ENCODE measurements around the gene TMEM270. TPM values are rescaled to one million over a fixed set of nuclear protein-coding genes. Genes with fewer than 3 reads are reported as not detected.

Gene TMEM270
- total RNA-seq, 1 donor from 2014 or later = not detected

GRCh38 chr7:73828972-73829371, 32.0 kb upstream of the TMEM270 start:
- no peaks in the 10 kb centered on the region for H3K36me3 Mint-ChIP-seq
- Histone ChIP-seq H3K27ac (no peak overlapping the region), H3K9me3 (ENCODE audit: low read depth) (no peaks in the 10 kb centered on the region), H3K9ac (no peak overlapping the region), H3K27me3 (peaks cover 9% of the 10 kb centered on the region), H3K4me1 (peaks cover 38% of the 10 kb centered on the region), H3K79me2 (ENCODE audit: low read depth) (no peaks in the 10 kb centered on the region), H3F3A (ENCODE audit: low read depth) (peaks cover 16% of the 10 kb centered on the region), H4K20me1 (ENCODE audit: low read depth) (no peaks in the 10 kb centered on the region), H2AFZ (replicated peaks) (no peak overlapping the region), H3K36me3 (no peaks in the 10 kb centered on the region), H3K4me2 (no peak overlapping the region), H3K4me3 (no peak overlapping the region)
- H3K27me3 Mint-ChIP-seq (ENCODE audit: insufficient read depth, low read depth) = peaks cover 20% of the 10 kb centered on the region
- no peak overlapping the region for H3K27ac Mint-ChIP-seq
- peaks cover 52% of the 10 kb centered on the region for H3K4me1 Mint-ChIP-seq
- H3K4me3 Mint-ChIP-seq = peak overlapping the region; percentile 53
- DNase-seq (ENCODE audit: low spot score) = no peak
- H3K9me3 Mint-ChIP-seq = no peaks in the 10 kb centered on the region
- TF ChIP-seq EZH2phosphoT487 (IDR thresholded peaks at IDR 0.05) (no peak), CTCF (IDR thresholded peaks at IDR 0.05) (no peak), EZH2 (IDR thresholded peaks at IDR 0.05) (no peak)

DNA sequence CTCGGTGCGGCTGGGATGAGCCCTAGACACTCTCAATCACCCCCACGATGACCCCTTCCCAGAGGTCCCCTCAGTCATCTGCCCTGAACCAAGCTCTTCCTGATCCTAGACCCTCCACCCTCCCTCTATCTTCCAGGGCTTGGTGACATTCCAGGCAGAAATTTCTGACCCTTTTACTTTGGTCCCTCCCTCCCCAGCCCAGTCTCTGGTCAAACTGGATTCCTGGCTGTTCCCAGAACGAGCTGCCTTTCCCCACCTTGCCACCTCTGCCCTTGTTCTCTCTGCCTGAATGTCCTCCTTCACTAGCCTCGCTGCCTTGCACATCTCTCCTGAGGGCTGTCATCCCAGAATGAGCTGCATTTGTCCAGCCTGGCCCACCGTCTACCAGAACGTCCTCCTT, 31.5 kb upstream of the TMEM270 start:
- no peak overlapping the region for H3K27ac ChIP-seq
- H3K4me3 Mint-ChIP-seq = no peak overlapping the region
- H4K20me1 ChIP-seq (ENCODE audit: low read depth) = no peaks in the 10 kb centered on the region
- peaks cover 20% of the 10 kb centered on the region for H3K27me3 Mint-ChIP-seq (ENCODE audit: insufficient read depth, low read depth)
- TF ChIP-seq CTCF (IDR thresholded peaks at IDR 0.05) (no peak), EZH2phosphoT487 (IDR thresholded peaks at IDR 0.05) (no peak), EZH2 (IDR thresholded peaks at IDR 0.05) (no peak)
- H3K4me2 ChIP-seq = no peak overlapping the region
- peaks cover 9% of the 10 kb centered on the region for H3K27me3 ChIP-seq
- no peak overlapping the region for H2AFZ ChIP-seq (replicated peaks)
- no peaks in the 10 kb centered on the region for H3K79me2 ChIP-seq (ENCODE audit: low read depth)
- DNase-seq (ENCODE audit: low spot score) = no peak
- peaks cover 16% of the 10 kb centered on the region for H3F3A ChIP-seq (ENCODE audit: low read depth)
- no peak overlapping the region for H3K4me3 ChIP-seq
- H3K4me1 ChIP-seq = peaks cover 38% of the 10 kb centered on the region
- peaks cover 52% of the 10 kb centered on the region for H3K4me1 Mint-ChIP-seq
- H3K9me3 Mint-ChIP-seq = no peaks in the 10 kb centered on the region
- no peaks in the 10 kb centered on the region for H3K36me3 ChIP-seq
- H3K36me3 Mint-ChIP-seq = no peaks in the 10 kb centered on the region
- H3K9me3 ChIP-seq (ENCODE audit: low read depth) = no peaks in the 10 kb centered on the region
- H3K9ac ChIP-seq = no peak overlapping the region
- peak overlapping the region; percentile 80 for H3K27ac Mint-ChIP-seq

GRCh38 chr7:73829921-73830680, 30.9 kb upstream of the TMEM270 start:
- peaks cover 9% of the 10 kb centered on the region for H3K27me3 ChIP-seq
- Mint-ChIP-seq H3K36me3 (no peaks in the 10 kb centered on the region), H3K4me1 (peaks cover 52% of the 10 kb centered on the region), H3K27me3 (ENCODE audit: insufficient read depth, low read depth) (peaks cover 20% of the 10 kb centered on the region), H3K4me3 (no peak overlapping the region), H3K27ac (peak overlapping the region; percentile 80), H3K9me3 (no peaks in the 10 kb centered on the region)
- H3F3A ChIP-seq (ENCODE audit: low read depth) = peaks cover 16% of the 10 kb centered on the region
- no peaks in the 10 kb centered on the region for H3K79me2 ChIP-seq (ENCODE audit: low read depth)
- H3K36me3 ChIP-seq = no peaks in the 10 kb centered on the region
- TF ChIP-seq EZH2 (IDR thresholded peaks at IDR 0.05) (no peak), EZH2phosphoT487 (IDR thresholded peaks at IDR 0.05) (no peak), CTCF (IDR thresholded peaks at IDR 0.05) (peak; percentile 3)
- H3K4me2 ChIP-seq = peak overlapping the region; percentile 63
- H3K27ac ChIP-seq = no peak overlapping the region
- H3K4me1 ChIP-seq = peaks cover 38% of the 10 kb centered on the region
- no peak for DNase-seq (ENCODE audit: low spot score)
- H3K9me3 ChIP-seq (ENCODE audit: low read depth) = no peaks in the 10 kb centered on the region
- H2AFZ ChIP-seq (replicated peaks) = no peak overlapping the region
- no peak overlapping the region for H3K4me3 ChIP-seq
- no peak overlapping the region for H3K9ac ChIP-seq
- H4K20me1 ChIP-seq (ENCODE audit: low read depth) = no peaks in the 10 kb centered on the region

All from neural progenitor cell (in vitro differentiated cells).